Measurements from ENCODE around the gene GAREM1. TPM values are rescaled to one million over a fixed set of nuclear protein-coding genes. Genes with fewer than 3 reads are reported as not detected.

Gene GAREM1
- total and polyA plus RNA-seq, 8 donors, result 2.9 to 55.9 (median 13.5) TPM

- TF ChIP-seq CTCF (IDR thresholded peaks at IDR 0.05), result no peak
- Histone ChIP-seq H3K27me3 (no peaks in the 10 kb centered on the region), H3K27ac (no peak overlapping the region), H3K4me1 (peaks cover 50 to 75% (median 63%) of the 10 kb centered on the region in 3 donors), H3K4me3 (no peak overlapping the region), H3K9me3 (no peaks in the 10 kb centered on the region), H3K36me3 (no peaks in the 10 kb centered on the region)
- DNase-seq (no peak), ATAC-seq (no peak), FAIRE-seq (no peak)
- intact Hi-C loops (cut with DNase I), result loop anchor here in 1 of 3 donors (10.0 kb wide), 1 partner anchor 58 kb away; no protein-coding TSS in a partner anchor
- 52% methylated on average over 1 of the region's 1 CpG for WGBS, 2 donors
Measured at GRCh38 chr18:32362484-32362883, 108.2 kb downstream of the GAREM1 start.

- peak; percentile 48 to 77 (median 69) for ATAC-seq
- no peak for TF ChIP-seq CTCF (IDR thresholded peaks at IDR 0.05)
Measured at GRCh38 chr18:32360682-32361345, 109.9 kb downstream of the GAREM1 start.

GRCh38 chr18:32358529-32358928 is 112.2 kb downstream of the GAREM1 start:
- ATAC-seq, result peak; percentile 71 to 82 (median 72)
- H3K27me3 ChIP-seq, result no peaks in the 10 kb centered on the region
- no peak for TF ChIP-seq CTCF (IDR thresholded peaks at IDR 0.05)
- peaks cover 50 to 65% (median 50%) of the 10 kb centered on the region in 3 donors for H3K4me1 ChIP-seq
- no peak overlapping the region for H3K4me3 ChIP-seq
- WGBS, 2 donors, result 30 to 41% methylated on average over 9 of the region's 9 CpGs
- peak overlapping the region in 3 of 4 donors; percentile 7 to 59 (median 9) for H3K27ac ChIP-seq
- H3K9me3 ChIP-seq, result no peaks in the 10 kb centered on the region
- H3K36me3 ChIP-seq, result no peaks in the 10 kb centered on the region
- intact Hi-C loops (cut with DNase I), result no loop called here
- DNase-seq, result no peak
- no peak for FAIRE-seq

More at GRCh38 chr18:32360682-32361345, 109.9 kb downstream of the GAREM1 start:
- intact Hi-C loops (cut with DNase I), result loop anchor here in 1 of 3 donors (10.0 kb wide), 1 partner anchor 56 kb away; no protein-coding TSS in a partner anchor
- FAIRE-seq (no peak), DNase-seq (no peak)
- Histone ChIP-seq H3K27ac (peak overlapping the region; percentile 9 to 55 (median 40)), H3K27me3 (no peaks in the 10 kb centered on the region), H3K36me3 (no peaks in the 10 kb centered on the region), H3K9me3 (no peaks in the 10 kb centered on the region), H3K4me3 (no peak overlapping the region), H3K4me1 (peaks cover 53 to 64% (median 56%) of the 10 kb centered on the region in 3 donors)
- WGBS, 2 donors, result 37 to 43% methylated on average over 4 of the region's 4 CpGs

GRCh38 chr18:32358075-32358474 is 112.6 kb downstream of the GAREM1 start:
- Histone ChIP-seq H3K36me3 (no peaks in the 10 kb centered on the region), H3K9me3 (no peaks in the 10 kb centered on the region), H3K27me3 (no peaks in the 10 kb centered on the region), H3K4me1 (peaks cover 45 to 64% (median 46%) of the 10 kb centered on the region in 3 donors), H3K4me3 (no peak overlapping the region), H3K27ac (peak overlapping the region in 2 of 4 donors; percentile 9 to 59)
- 78 to 84% methylated on average over 8 of the region's 8 CpGs for WGBS, 2 donors
- no peak for TF ChIP-seq CTCF (IDR thresholded peaks at IDR 0.05)
- intact Hi-C loops (cut with DNase I), result no loop called here
- DNase-seq (no peak), ATAC-seq (peak in 1 of 4 donors; percentile 28), FAIRE-seq (no peak)

GRCh38 chr18:32355896-32356295 is 114.8 kb downstream of the GAREM1 start:
- intact Hi-C loops (cut with DNase I), result no loop called here
- no peak for TF ChIP-seq CTCF (IDR thresholded peaks at IDR 0.05)
- WGBS, 2 donors, result 31% methylated on average over 1 of the region's 1 CpG
- no peak for DNase-seq
- H3K36me3 ChIP-seq, result no peaks in the 10 kb centered on the region
- H3K9me3 ChIP-seq, result no peaks in the 10 kb centered on the region
- FAIRE-seq, result peak; percentile 17
- no peak for ATAC-seq
- peaks cover 37 to 52% (median 39%) of the 10 kb centered on the region in 3 donors for H3K4me1 ChIP-seq
- peak overlapping the region in 1 of 4 donors; percentile 5 for H3K27ac ChIP-seq
- H3K4me3 ChIP-seq, result no peak overlapping the region
- no peaks in the 10 kb centered on the region for H3K27me3 ChIP-seq
